ENCODE results near the gene MAPK8IP3. TPM values are rescaled to one million over a fixed set of nuclear protein-coding genes. Genes with fewer than 3 reads are reported as not detected.

Gene MAPK8IP3
- total RNA-seq, 3 donors from 2014 or later = 41.1 to 82.6 (median 71.6) TPM

- Histone ChIP-seq H3K9me3 (no peaks in the 10 kb centered on the region), H3K27ac (peak overlapping the region in 1 of 2 donors; percentile 94), H3K4me3 (no peak overlapping the region), H3K36me3 (peaks cover 5% of the 10 kb centered on the region), H3K27me3 (no peaks in the 10 kb centered on the region), H3K4me1 (peaks cover 10 to 24% of the 10 kb centered on the region in 2 donors)
- intact Hi-C loops (cut with DNase I; ENCODE audit: low total_unique reads) = no loop called here
- no peak for DNase-seq (ENCODE audit: low spot score in 2 of 2)
- TF ChIP-seq POLR2A (IDR thresholded peaks at IDR 0.05) (no peak), CTCF (IDR thresholded peaks at IDR 0.05) (no peak), POLR2AphosphoS5 (IDR thresholded peaks at IDR 0.05) (no peak)
Measured at GRCh38 chr16:1775006-1775845, 69.2 kb downstream of the MAPK8IP3 start.

DNA sequence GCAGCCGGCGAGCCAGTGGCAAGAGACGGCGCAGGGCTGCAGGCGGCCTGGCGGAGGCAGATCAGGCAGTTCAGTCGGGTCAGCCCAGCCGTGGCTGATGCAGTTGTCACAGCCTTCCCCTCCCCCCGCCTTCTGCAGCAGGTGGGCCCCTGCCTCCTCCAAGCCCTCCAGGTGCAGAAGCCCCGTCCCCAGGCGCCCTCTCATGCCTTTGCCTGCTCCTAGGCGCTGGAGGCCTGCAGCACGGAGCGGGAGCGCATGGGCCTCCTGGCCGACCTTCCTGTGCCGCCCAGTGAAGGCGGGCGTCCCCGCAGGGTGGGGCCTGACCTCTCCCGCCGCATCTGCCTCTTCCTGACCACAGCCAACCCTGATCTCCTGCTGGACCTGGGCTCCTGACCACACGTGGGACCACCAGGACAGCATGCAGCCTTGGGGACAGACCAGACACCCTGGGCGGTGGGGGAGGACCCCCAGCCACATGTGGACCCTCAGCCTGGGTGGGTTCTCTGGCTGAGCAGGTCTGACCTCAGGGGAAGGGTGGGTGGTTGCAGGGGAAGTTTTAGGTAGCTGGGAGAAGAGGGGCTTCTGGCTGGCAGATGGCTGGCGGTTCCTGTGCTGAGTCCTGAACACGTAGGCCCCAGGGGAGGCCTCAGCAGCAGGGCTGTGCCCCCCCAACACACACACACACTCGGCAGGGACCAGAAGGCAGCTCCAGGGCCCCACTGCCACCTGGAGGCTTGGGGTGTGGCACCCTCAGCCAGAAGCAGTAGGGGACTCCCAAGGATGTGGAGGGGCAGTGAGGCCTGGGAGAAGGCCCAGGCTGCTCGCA is 70.1 kb downstream of the MAPK8IP3 start:
- no peak for TF ChIP-seq POLR2AphosphoS5 (IDR thresholded peaks at IDR 0.05)
- TF ChIP-seq CTCF (IDR thresholded peaks at IDR 0.05) = no peak
- no peak for TF ChIP-seq POLR2A (IDR thresholded peaks at IDR 0.05)
- intact Hi-C loops (cut with DNase I; ENCODE audit: low total_unique reads) = no loop called here
- Histone ChIP-seq H3K4me1 (peaks cover 8 to 25% of the 10 kb centered on the region in 2 donors), H3K4me3 (no peak overlapping the region), H3K27ac (no peak overlapping the region), H3K36me3 (peaks cover 5% of the 10 kb centered on the region), H3K27me3 (no peaks in the 10 kb centered on the region), H3K9me3 (no peaks in the 10 kb centered on the region)
- DNase-seq (ENCODE audit: low spot score in 2 of 2) = no peak

DNA sequence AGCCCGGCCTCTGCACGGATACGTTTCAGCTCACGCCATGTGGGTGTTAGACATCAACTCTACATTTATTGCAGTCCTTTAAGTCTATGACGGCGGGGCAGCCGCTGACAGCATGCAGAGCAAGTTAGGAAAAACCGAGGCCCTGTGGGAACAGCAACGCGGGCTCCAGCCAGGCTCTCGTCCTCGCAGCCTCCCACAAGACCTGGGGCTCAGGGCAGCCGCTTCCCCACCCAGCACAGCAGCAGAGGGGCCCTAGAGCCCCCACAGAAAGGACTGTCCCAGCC is 70.6 kb downstream of the MAPK8IP3 start:
- H3K9me3 ChIP-seq = no peaks in the 10 kb centered on the region
- no peak for DNase-seq (ENCODE audit: low spot score in 2 of 2)
- H3K4me3 ChIP-seq = no peak overlapping the region
- no peak overlapping the region for H3K27ac ChIP-seq
- H3K4me1 ChIP-seq = peaks cover 8 to 29% of the 10 kb centered on the region in 2 donors
- no peak for TF ChIP-seq POLR2AphosphoS5 (IDR thresholded peaks at IDR 0.05)
- TF ChIP-seq POLR2A (IDR thresholded peaks at IDR 0.05) = no peak
- TF ChIP-seq CTCF (IDR thresholded peaks at IDR 0.05) = no peak
- no peaks in the 10 kb centered on the region for H3K27me3 ChIP-seq
- H3K36me3 ChIP-seq = peaks cover 5% of the 10 kb centered on the region
- intact Hi-C loops (cut with DNase I; ENCODE audit: low total_unique reads) = no loop called here

DNA sequence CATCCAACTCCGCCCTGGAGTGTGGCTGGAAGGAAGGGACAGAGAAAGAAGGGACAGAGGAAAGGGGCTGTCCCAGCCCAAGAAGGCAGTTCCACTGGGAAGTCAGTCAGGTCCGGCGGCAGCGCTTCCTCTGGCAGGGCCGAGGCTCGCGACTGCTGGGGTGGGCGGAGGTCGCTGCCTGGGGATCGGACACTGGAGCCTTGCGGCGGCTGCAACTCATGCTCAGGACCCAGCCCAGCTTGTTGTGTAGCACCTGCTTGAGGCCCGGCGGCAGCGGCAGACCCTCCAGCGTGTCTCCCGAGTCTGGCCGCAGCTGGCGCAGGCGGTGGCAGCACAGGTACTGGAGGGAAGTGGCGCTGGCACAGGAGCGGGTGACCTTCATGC is 71.0 kb downstream of the MAPK8IP3 start:
- Histone ChIP-seq H3K9me3 (no peaks in the 10 kb centered on the region), H3K27ac (no peak overlapping the region), H3K36me3 (peaks cover 5% of the 10 kb centered on the region), H3K4me1 (peaks cover 8 to 25% of the 10 kb centered on the region in 2 donors), H3K27me3 (no peaks in the 10 kb centered on the region), H3K4me3 (no peak overlapping the region)
- no peak for TF ChIP-seq CTCF (IDR thresholded peaks at IDR 0.05)
- DNase-seq (ENCODE audit: low spot score in 2 of 2) = no peak
- intact Hi-C loops (cut with DNase I; ENCODE audit: low total_unique reads) = no loop called here
